Mesodermal cell (in vitro differentiated cells): ENCODE data around the gene FMR1NB. TPM values are rescaled to one million over a fixed set of nuclear protein-coding genes. Genes with fewer than 3 reads are reported as not detected.

Experiments used
- H3K27ac ChIP-seq: 2 replicates; pipeline ENCODE4 v1.7.0; 2013; ENCODE audit warnings: mild to moderate bottlenecking, low read depth, low read length, moderate library complexity; ENCODE audit not compliant: severe bottlenecking
- H3K36me3 ChIP-seq: 2 replicates; pipeline ENCODE4 v1.7.1; 2013; ENCODE audit warnings: mild to moderate bottlenecking, low read length, moderate library complexity; ENCODE audit not compliant: control insufficient read depth, insufficient read depth
- H3K4me1 ChIP-seq: one replicate; pipeline ENCODE4 v1.7.1; 2013; ENCODE audit warnings: mild to moderate bottlenecking, low read length; ENCODE audit not compliant: insufficient read depth, control insufficient read depth, poor library complexity, severe bottlenecking
- H3K4me3 ChIP-seq: 2 replicates; pipeline ENCODE4 v1.7.0; 2013; ENCODE audit warnings: low read length, control low read depth, mild to moderate bottlenecking; ENCODE audit not compliant: insufficient read depth, poor library complexity, severe bottlenecking; ENCODE audit errors: extremely low read depth
- H3K9me3 ChIP-seq: 2 replicates; pipeline ENCODE4 v1.7.1; 2013; ENCODE audit warnings: mild to moderate bottlenecking, low read length, moderate library complexity; ENCODE audit not compliant: control insufficient read depth
- WGBS, 2 experiments: methylation state at CpG; one replicate each; pipeline ENCODE4 v1.1.5; 2013; ENCODE audit warnings: missing lambda C conversion rate in 2 of 2; ENCODE audit not compliant: insufficient coverage in 2 of 2; 5-methylcytosine and 5-hydroxymethylcytosine counted together
- polyA plus RNA-seq, 2 experiments: library from polyadenylated mRNA; stranded (reverse); fragments of 50-300 nt; gene quantifications; one replicate each; pipeline ENCODE4 v1.2.3, GENCODE V29; 2013

Gene FMR1NB
- not detected for polyA plus RNA-seq (2013, experiment 1 of 2)
- polyA plus RNA-seq (2013, experiment 2 of 2) = not detected

- no peaks in the 10 kb centered on the region for H3K4me1 ChIP-seq
- WGBS, 2 experiments = 95 to 97% methylated on average over 11 to 21 of the region's 35 CpGs
- no peak within 1 kb of the TSS for H3K27ac ChIP-seq
- no peak within 1 kb of the TSS for H3K4me3 ChIP-seq
- H3K9me3 ChIP-seq = no peaks in the 10 kb centered on the region
- no peaks in the 10 kb centered on the region for H3K36me3 ChIP-seq
Observed at GRCh38 chrX:147981038-147981752, at the start of gene FMR1NB. Gene FMR1NB (plus strand): TSS chrX:147981337. CDS start chrX:147981403, 66 bp downstream.

- no CpG with 5 or more reads among the region's 1 CpG for WGBS, 2 experiments
- no peak overlapping the region for H3K4me3 ChIP-seq
- H3K9me3 ChIP-seq = no peaks in the 10 kb centered on the region
- peaks cover 48% of the 10 kb centered on the region for H3K36me3 ChIP-seq
- H3K4me1 ChIP-seq = no peaks in the 10 kb centered on the region
- H3K27ac ChIP-seq = no peak overlapping the region
Observed at GRCh38 chrX:147933815-147934214, 47.3 kb upstream of the FMR1NB start.

- Histone ChIP-seq H3K9me3 (no peaks in the 10 kb centered on the region), H3K27ac (no peak overlapping the region), H3K36me3 (peaks cover 53% of the 10 kb centered on the region), H3K4me1 (no peaks in the 10 kb centered on the region), H3K4me3 (no peak overlapping the region)
- WGBS, 2 experiments = no CpG with 5 or more reads among the region's 3 CpGs
Observed at GRCh38 chrX:147935156-147935758, 45.9 kb upstream of the FMR1NB start.

- Histone ChIP-seq H3K9me3 (no peaks in the 10 kb centered on the region), H3K27ac (no peak overlapping the region), H3K36me3 (peaks cover 29% of the 10 kb centered on the region), H3K4me1 (no peaks in the 10 kb centered on the region), H3K4me3 (no peak overlapping the region)
- no CpG with 5 or more reads among the region's 5 CpGs for WGBS, 2 experiments
Observed at GRCh38 chrX:147945286-147945685, 35.9 kb upstream of the FMR1NB start.

- H3K4me3 ChIP-seq = no peak overlapping the region
- WGBS, 2 experiments = no CpG with 5 or more reads among the region's 7 CpGs
- H3K4me1 ChIP-seq = no peaks in the 10 kb centered on the region
- H3K9me3 ChIP-seq = no peaks in the 10 kb centered on the region
- H3K36me3 ChIP-seq = peaks cover 14% of the 10 kb centered on the region
- H3K27ac ChIP-seq = no peak overlapping the region
Observed at GRCh38 chrX:147948531-147948930, 32.6 kb upstream of the FMR1NB start.

- peaks cover 9% of the 10 kb centered on the region for H3K36me3 ChIP-seq
- H3K27ac ChIP-seq = no peak overlapping the region
- WGBS, 2 experiments = 100% methylated on average over 1 of the region's 1 CpG; no CpG with 5 or more reads in 1 of the 2 experiments
- no peaks in the 10 kb centered on the region for H3K9me3 ChIP-seq
- H3K4me1 ChIP-seq = no peaks in the 10 kb centered on the region
- H3K4me3 ChIP-seq = no peak overlapping the region
Observed at GRCh38 chrX:147950352-147950751, 30.8 kb upstream of the FMR1NB start.

- H3K4me3 ChIP-seq = no peak overlapping the region
- no peaks in the 10 kb centered on the region for H3K9me3 ChIP-seq
- H3K27ac ChIP-seq = no peak overlapping the region
- H3K4me1 ChIP-seq = peaks cover 7% of the 10 kb centered on the region
- WGBS, 2 experiments = no CpG with 5 or more reads among the region's 2 CpGs
- H3K36me3 ChIP-seq = no peaks in the 10 kb centered on the region
Observed at GRCh38 chrX:147953976-147954375, 27.2 kb upstream of the FMR1NB start.

GRCh38 chrX:147957291-147957690 lies 23.8 kb upstream of the FMR1NB start:
- Histone ChIP-seq H3K4me3 (no peak overlapping the region), H3K4me1 (peaks cover 7% of the 10 kb centered on the region), H3K36me3 (no peaks in the 10 kb centered on the region), H3K27ac (no peak overlapping the region), H3K9me3 (no peaks in the 10 kb centered on the region)
- 83 to 100% methylated on average over 1 of the region's 2 CpGs for WGBS, 2 experiments

- no peak overlapping the region for H3K27ac ChIP-seq
- no peaks in the 10 kb centered on the region for H3K9me3 ChIP-seq
- WGBS, 2 experiments = no CpG with 5 or more reads among the region's 1 CpG
- peaks cover 7% of the 10 kb centered on the region for H3K4me1 ChIP-seq
- no peaks in the 10 kb centered on the region for H3K36me3 ChIP-seq
- no peak overlapping the region for H3K4me3 ChIP-seq
Observed at GRCh38 chrX:147958291-147958690, 22.8 kb upstream of the FMR1NB start.

GRCh38 chrX:147960722-147961121 lies 20.4 kb upstream of the FMR1NB start:
- H3K36me3 ChIP-seq = no peaks in the 10 kb centered on the region
- peaks cover 7% of the 10 kb centered on the region for H3K4me1 ChIP-seq
- no CpG with 5 or more reads among the region's 2 CpGs for WGBS, 2 experiments
- H3K4me3 ChIP-seq = no peak overlapping the region
- no peaks in the 10 kb centered on the region for H3K9me3 ChIP-seq
- no peak overlapping the region for H3K27ac ChIP-seq

GRCh38 chrX:147962476-147962875 lies 18.7 kb upstream of the FMR1NB start:
- 100% methylated on average over 1 of the region's 1 CpG; no CpG with 5 or more reads in 1 of the 2 experiments for WGBS, 2 experiments
- no peak overlapping the region for H3K27ac ChIP-seq
- H3K36me3 ChIP-seq = no peaks in the 10 kb centered on the region
- no peaks in the 10 kb centered on the region for H3K9me3 ChIP-seq
- no peak overlapping the region for H3K4me3 ChIP-seq
- peaks cover 7% of the 10 kb centered on the region for H3K4me1 ChIP-seq
